ENCODE results near the gene LRRC43.

LRRC43 gene

DNA sequence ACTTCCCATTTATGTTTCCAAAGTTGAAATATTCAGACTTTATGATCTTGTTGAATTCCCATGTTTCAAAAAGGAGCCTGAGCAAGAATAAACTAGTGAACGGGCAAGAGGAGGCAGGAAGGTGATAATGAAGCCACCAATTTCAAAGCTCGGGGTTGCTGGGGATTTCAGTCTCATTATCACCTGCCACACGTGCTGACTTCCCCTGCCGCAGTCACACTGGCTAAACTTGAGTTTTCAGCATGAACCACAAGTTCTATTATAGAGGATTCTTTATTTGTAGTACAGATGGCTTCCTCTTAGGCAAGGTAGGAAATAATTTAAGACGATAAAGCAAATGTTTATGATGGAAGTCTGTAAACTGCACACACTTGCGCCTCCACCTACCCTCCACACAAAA, 61.0 kb downstream of the LRRC43 start:
- Histone ChIP-seq H3K27ac (no peak overlapping the region), H3K4me3 (no peak overlapping the region)
- TF ChIP-seq, protein P1, sequence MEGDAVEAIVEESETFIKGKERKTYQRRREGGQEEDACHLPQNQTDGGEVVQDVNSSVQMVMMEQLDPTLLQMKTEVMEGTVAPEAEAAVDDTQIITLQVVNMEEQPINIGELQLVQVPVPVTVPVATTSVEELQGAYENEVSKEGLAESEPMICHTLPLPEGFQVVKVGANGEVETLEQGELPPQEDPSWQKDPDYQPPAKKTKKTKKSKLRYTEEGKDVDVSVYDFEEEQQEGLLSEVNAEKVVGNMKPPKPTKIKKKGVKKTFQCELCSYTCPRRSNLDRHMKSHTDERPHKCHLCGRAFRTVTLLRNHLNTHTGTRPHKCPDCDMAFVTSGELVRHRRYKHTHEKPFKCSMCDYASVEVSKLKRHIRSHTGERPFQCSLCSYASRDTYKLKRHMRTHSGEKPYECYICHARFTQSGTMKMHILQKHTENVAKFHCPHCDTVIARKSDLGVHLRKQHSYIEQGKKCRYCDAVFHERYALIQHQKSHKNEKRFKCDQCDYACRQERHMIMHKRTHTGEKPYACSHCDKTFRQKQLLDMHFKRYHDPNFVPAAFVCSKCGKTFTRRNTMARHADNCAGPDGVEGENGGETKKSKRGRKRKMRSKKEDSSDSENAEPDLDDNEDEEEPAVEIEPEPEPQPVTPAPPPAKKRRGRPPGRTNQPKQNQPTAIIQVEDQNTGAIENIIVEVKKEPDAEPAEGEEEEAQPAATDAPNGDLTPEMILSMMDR (IDR thresholded peaks at IDR 0.05), result no peak
- no peak for DNase-seq (ENCODE audit: low spot score)

DNA sequence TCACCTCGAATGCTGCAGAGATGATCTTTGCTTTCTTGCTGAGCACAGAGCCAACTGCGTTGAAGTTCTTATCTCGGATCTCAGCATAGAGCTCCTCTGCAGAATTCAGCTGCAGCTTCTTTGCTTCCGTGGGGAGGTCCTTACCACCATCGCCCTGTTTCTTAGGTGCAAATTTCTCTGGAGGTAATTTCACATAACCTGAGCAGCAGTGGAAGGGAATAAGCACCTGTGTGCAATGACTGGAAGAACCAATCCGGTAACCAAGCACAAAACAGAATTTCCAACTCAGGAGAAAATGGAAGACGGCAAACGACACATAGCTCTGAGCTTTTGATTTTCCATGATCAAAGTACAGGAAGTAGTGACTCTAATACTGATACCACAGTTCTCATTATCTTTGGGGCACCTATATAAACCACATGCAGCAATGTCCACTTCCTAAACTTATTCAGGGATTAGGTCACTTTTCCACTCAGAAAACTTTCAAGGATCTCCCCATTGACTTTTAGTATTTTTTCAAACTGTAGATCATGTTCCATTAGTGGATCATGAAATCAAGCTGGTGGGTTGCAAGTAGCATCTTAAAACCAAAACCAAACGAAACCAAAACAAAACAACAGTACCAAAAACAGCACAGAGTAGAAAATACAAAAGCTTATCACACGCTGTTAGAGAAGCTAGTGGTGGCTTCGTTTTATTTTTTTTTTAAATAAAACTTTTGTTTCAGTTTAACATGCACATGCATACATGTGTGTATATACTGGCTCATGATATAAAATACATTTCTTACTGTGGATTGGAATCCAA, 61.8 kb downstream of the LRRC43 start:
- Histone ChIP-seq H3K4me3 (no peak overlapping the region), H3K27ac (no peak overlapping the region)
- no peak for DNase-seq (ENCODE audit: low spot score)
- TF ChIP-seq, protein P1 (IDR thresholded peaks at IDR 0.05), result no peak

DNA sequence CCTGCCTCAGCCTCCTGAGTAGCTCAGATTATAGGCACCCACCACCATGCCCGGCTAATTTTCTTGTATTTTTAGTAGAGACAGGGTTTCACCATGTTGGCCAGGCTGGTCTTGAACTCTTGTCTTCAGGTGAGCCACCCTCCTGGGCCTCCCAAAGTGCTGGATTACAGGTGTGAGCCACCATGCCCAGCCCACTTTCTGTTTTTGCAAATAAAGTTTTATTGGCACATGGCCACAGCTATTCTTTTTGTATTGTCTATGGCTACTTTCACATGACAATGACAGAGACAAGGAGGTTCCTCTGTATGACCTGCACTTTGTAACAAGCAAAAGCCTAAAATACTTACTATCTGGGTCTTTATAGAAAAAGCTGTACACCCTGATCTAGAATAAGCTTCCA, 62.6 kb downstream of the LRRC43 start:
- Histone ChIP-seq H3K4me3 (no peak overlapping the region), H3K27ac (no peak overlapping the region)
- TF ChIP-seq, protein P1 (IDR thresholded peaks at IDR 0.05), result no peak
- no peak for DNase-seq (ENCODE audit: low spot score)

DNA sequence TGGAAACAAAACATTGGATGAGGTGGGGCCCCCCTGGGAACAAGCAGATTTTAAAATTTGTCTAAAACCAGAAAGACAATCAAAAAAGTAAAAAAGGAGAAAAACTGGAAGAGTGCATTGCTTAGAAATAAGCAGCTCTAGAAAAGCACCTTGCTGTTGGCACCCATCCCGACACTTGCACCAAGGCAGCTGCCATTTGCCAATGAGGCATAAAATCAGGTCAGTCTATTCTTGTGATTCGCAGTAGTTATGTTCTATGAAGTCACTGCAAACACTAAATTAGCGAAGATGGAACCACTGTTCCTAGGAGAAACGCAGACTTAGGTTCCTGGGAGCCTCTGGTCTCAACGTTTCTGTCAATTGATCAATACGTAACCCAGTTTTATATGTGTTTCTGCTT, 67.1 kb downstream of the LRRC43 start:
- TF ChIP-seq, protein P1 (IDR thresholded peaks at IDR 0.05), result no peak
- DNase-seq (ENCODE audit: low spot score), result no peak
- no peak overlapping the region for H3K4me3 ChIP-seq
- no peak overlapping the region for H3K27ac ChIP-seq

DNA sequence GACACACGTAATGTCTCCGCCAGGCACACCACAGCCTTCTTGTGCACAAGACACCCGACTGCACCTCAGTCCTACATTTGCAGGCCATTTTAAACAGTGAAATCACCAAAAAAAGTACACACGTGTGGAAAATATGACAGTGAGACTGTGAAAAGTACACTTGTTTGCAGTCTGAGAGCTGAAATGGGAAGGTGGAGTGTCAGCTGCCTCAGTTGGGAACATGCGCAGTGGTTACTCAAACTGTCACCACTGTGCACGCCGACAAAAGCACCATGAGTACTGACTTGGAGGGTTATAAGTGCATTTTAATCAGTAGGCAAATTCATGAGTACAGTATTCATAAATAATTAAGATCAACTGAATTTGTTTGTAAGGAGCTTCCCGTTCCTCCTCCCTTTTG, 67.6 kb downstream of the LRRC43 start:
- no peak overlapping the region for H3K27ac ChIP-seq
- DNase-seq (ENCODE audit: low spot score), result no peak
- no peak overlapping the region for H3K4me3 ChIP-seq
- TF ChIP-seq, protein P1 (IDR thresholded peaks at IDR 0.05), result no peak
